Testis (tissue), 5 donors: Measurements from ENCODE around the gene PM20D1. TPM values are rescaled to one million over a fixed set of nuclear protein-coding genes. Genes with fewer than 3 reads are reported as not detected.
"Not testable (repeated sequence)": the region's sequence is repeated elsewhere in the genome, so short reads cannot be mapped to it uniquely, and the experiment has no call there.

ENCODE experiments used
- DNase-seq: peaks from one replicate; pipeline ENCODE4 v3.0.0-alpha.2; 2019
- H3K27ac ChIP-seq, 2 donors: fragments of 200-600 bp; sonication (generic); one replicate each; pipeline ENCODE4 v1.5.1; 2019
- H3K27me3 ChIP-seq: fragments of 200-600 bp; sonication (generic); one replicate; pipeline ENCODE4 v1.5.1; 2019
- H3K36me3 ChIP-seq: fragments of 200-600 bp; sonication (generic); one replicate; pipeline ENCODE4 v1.5.1; 2017; ENCODE audit warnings: low read depth; ENCODE audit errors: missing control alignments
- H3K4me1 ChIP-seq: fragments of 200-600 bp; sonication (generic); one replicate; pipeline ENCODE4 v1.5.1; 2019
- H3K4me3 ChIP-seq, 2 donors: fragments of 200-600 bp; sonication (generic); one replicate each; pipeline ENCODE4 v1.5.1; 2017 to 2019
- H3K9me3 ChIP-seq: fragments of 200-600 bp; sonication (generic); one replicate; pipeline ENCODE4 v1.5.1; 2017
- CTCF ChIP-seq, 3 experiments: fragments of 450-650 bp in 2 of 3; fragments of 200-600 bp in 1 of 3; sonication (generic) in 1 of 3; IDR thresholded peaks; one replicate each; pipeline ENCODE4 v1.5.1; 2016 to 2019; ENCODE audit warnings: antibody characterized with exemption in 3 of 3, mild to moderate bottlenecking in 2 of 3, moderate library complexity in 1 of 3
- POLR2A ChIP-seq: fragments of 450-650 bp; IDR thresholded peaks from one replicate; pipeline ENCODE4 v1.6.1; 2017; ENCODE audit warnings: antibody characterized with exemption, mild to moderate bottlenecking, moderate library complexity
- WGBS, 2 donors: methylation state at CpG; one replicate each; pipeline ENCODE4 v1.1.5; 2018; 5-methylcytosine and 5-hydroxymethylcytosine counted together
- intact Hi-C: fragments of 100-400 bp; cut with DNase I; formaldehyde crosslinking; loops from one replicate; pipeline ENCODE4 v1.15.1; 2023; ENCODE audit warnings: low total_unique reads
- long read RNA-seq, 2 donors: transcript quantifications; one replicate each; lab custom pipeline, GENCODE V29; 2026
- polyA plus RNA-seq: library from polyadenylated mRNA; stranded (reverse); fragments of 350-450 nt; fragmentation: Illumina TruSeq; extraction: RNeasy Lipid Tissue Mini Kit (QIAGEN cat#74804); gene quantifications from one replicate; pipeline ENCODE4 v1.2.3, GENCODE V29; 2014; ENCODE audit warnings: low read depth, low replicate concordance; ENCODE audit not compliant: insufficient read depth
- total RNA-seq, 2 donors: library from RNA; depleted of rRNA; stranded (reverse); fragments of >200 nt; gene quantifications; one replicate each; pipeline ENCODE4 v1.2.3, GENCODE V29; 2016

Gene PM20D1
- total RNA-seq (under 1 TPM; 0.71 to 0.81 TPM), polyA plus RNA-seq (1.7 TPM)
- long read RNA-seq, donor 1: 0 reads
- long read RNA-seq, donor 2: 0 reads

DNA sequence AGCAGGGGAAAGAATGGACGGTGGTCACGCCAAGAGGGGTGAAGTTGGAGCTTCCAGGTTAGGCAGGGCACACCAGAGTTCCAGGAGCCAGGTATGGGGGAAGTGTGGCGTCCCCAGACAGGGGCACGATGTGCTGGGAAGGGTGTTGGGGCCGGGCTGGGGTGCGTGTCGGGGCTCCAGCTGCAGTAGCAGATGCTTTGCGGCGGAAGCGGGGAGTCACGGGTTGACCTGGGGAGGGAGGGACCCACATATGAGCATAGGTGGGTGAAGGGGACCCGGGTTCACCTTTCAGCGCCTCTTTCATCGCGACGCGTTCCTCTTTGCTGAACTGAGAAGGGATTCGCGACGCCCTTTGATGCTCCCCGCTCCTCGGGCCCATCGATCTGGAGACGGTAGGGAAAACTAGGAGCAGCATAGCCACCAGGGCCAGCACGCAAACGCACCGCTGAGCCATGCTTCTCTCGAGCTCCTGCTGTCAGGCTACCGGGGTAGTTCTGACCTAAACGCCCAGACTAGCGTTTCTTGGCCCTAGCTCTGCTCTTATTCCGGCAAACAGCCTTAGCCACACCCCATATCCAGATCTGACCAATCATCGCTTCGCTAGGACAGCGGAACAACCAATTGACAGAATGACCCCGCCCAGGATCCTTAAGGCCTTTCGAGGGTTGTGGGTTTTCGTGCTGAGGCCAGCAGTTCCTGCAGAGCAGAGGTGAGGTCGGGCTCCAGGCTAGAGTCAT lies at the start of gene PM20D1:
Gene PM20D1, minus strand, starts transcription at position 514 of the 737 bp plus-strand sequence. Its CDS starts 60 bp downstream, at position 454.
- DNase-seq: peak; percentile 86

GRCh38 chr1:205896351-205896750 lies 46.4 kb upstream of the PM20D1 start:
- H3K4me1 ChIP-seq: no peaks in the 10 kb centered on the region
- H3K27me3 ChIP-seq: no peaks in the 10 kb centered on the region
- no peaks in the 10 kb centered on the region for H3K36me3 ChIP-seq
- intact Hi-C loops: no loop called here
- no peak overlapping the region for H3K4me3 ChIP-seq
- no peak for TF ChIP-seq POLR2A
- TF ChIP-seq CTCF (IDR thresholded peaks at IDR 0.05): no peak
- DNase-seq: no peak
- no peaks in the 10 kb centered on the region for H3K9me3 ChIP-seq
- 88 to 89% methylated on average over 1 of the region's 1 CpG for WGBS, 2 donors
- no peak overlapping the region for H3K27ac ChIP-seq

More for the DNA sequence above, at the start of gene PM20D1:
- H3K4me1 ChIP-seq: no peaks in the 10 kb centered on the region
- H3K27me3 ChIP-seq: no peaks in the 10 kb centered on the region
- no peaks in the 10 kb centered on the region for H3K36me3 ChIP-seq
- intact Hi-C loops: no loop called here
- H3K27ac ChIP-seq: no peak within 1 kb of the TSS
- peak within 1 kb of the TSS; percentile 5 to 6 for H3K4me3 ChIP-seq
- TF ChIP-seq CTCF (IDR thresholded peaks at IDR 0.05) (no peak), POLR2A (no peak)
- no peaks in the 10 kb centered on the region for H3K9me3 ChIP-seq
- 43 to 50% methylated on average over 38 to 39 of the region's 39 CpGs for WGBS, 2 donors

- H3K4me1 ChIP-seq, H3K27ac ChIP-seq, H3K36me3 ChIP-seq, intact Hi-C loops, H3K9me3 ChIP-seq, H3K4me3 ChIP-seq, H3K27me3 ChIP-seq, DNase-seq: not testable (repeated sequence)
- WGBS, 2 donors: 86 to 89% methylated on average over 3 of the region's 3 CpGs
Observed at GRCh38 chr1:205894119-205894518, 44.2 kb upstream of the PM20D1 start.

DNA sequence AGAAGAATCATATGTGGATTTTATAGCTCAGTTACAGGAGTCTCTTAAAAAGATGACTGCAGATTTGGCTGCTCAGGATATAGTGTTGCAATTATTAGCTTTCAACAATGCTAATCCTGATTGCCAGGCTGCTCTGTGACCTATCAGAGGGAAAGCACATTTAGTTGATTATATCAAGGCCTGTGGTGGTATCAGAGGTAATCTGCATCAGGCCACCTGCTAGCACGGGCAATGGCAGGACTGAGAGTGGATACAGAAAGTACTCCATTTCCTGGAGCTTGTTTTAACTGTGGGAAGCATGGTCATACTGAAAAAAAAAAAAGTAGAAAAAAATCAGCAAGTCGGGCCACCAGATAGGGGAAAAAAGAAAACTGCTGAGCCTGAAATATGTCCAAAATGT lies 42.2 kb upstream of the PM20D1 start:
- H3K27ac ChIP-seq, DNase-seq, intact Hi-C loops, H3K9me3 ChIP-seq, H3K4me3 ChIP-seq, H3K27me3 ChIP-seq, H3K36me3 ChIP-seq, H3K4me1 ChIP-seq: not testable (repeated sequence)
- 36 to 48% methylated on average over 2 of the region's 2 CpGs for WGBS, 2 donors

- intact Hi-C loops, H3K36me3 ChIP-seq, DNase-seq, H3K4me1 ChIP-seq, H3K27ac ChIP-seq, H3K4me3 ChIP-seq, H3K9me3 ChIP-seq, H3K27me3 ChIP-seq: not testable (repeated sequence)
- WGBS, 2 donors: 82 to 91% methylated on average over 2 of the region's 2 CpGs
Observed at GRCh38 chr1:205891481-205891880, 41.5 kb upstream of the PM20D1 start.

GRCh38 chr1:205890631-205891030 lies 40.7 kb upstream of the PM20D1 start:
- WGBS, 2 donors: 72 to 91% methylated on average over 3 of the region's 3 CpGs
- DNase-seq, intact Hi-C loops, H3K36me3 ChIP-seq, H3K4me3 ChIP-seq, H3K4me1 ChIP-seq, H3K27me3 ChIP-seq, H3K9me3 ChIP-seq, H3K27ac ChIP-seq: not testable (repeated sequence)

DNA sequence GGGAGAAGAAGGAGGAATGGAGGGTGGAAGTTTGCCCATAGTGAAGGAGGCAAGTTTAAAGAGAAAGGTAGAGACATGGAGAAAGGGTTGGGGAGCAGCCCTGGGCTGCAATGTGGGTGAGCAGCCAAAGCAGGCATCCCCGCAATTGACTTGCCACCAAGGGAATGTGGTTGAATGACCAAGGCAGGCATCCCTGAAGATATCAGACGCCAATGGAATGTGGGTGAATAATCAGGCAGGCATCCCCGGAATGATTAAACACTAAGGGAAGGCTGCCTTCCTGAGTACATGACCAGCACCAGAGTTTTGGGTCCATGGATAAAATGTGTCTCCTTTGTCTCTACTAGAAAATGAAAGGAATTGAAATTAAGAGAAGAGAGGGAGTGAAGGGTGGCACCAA lies 39.8 kb upstream of the PM20D1 start:
- H3K4me1 ChIP-seq, DNase-seq, H3K4me3 ChIP-seq, H3K27ac ChIP-seq, H3K9me3 ChIP-seq, H3K36me3 ChIP-seq, intact Hi-C loops, H3K27me3 ChIP-seq: not testable (repeated sequence)
- 75 to 81% methylated on average over 3 of the region's 3 CpGs for WGBS, 2 donors

- 75 to 79% methylated on average over 4 of the region's 4 CpGs for WGBS, 2 donors
- intact Hi-C loops, DNase-seq, H3K36me3 ChIP-seq, H3K9me3 ChIP-seq, H3K4me1 ChIP-seq, H3K27ac ChIP-seq, H3K27me3 ChIP-seq, H3K4me3 ChIP-seq: not testable (repeated sequence)
Observed at GRCh38 chr1:205889006-205889405, 39.1 kb upstream of the PM20D1 start.
